ENCODE data around the gene NCOA7. TPM values are rescaled to one million over a fixed set of nuclear protein-coding genes. Genes with fewer than 3 reads are reported as not detected.

NCOA7 gene
- total and polyA plus RNA-seq, 9 of the 15 experiments (the other 6 are each of a cell fraction or from before 2014, with no cell fraction given), result 5.8 to 14.6 (median 9.3) TPM

- Histone ChIP-seq H3K79me2 (ENCODE audit: control insufficient read depth, insufficient read depth, low read length) (peaks cover 29% of the 10 kb centered on the region; the same call in 2 of the 3 replicates), H3K4me1 (replicated peaks in 1 of 2; ENCODE audit: control insufficient read depth in 2 of 2, insufficient read depth in 2 of 2, low read length in 2 of 2) (peaks cover 0 to 16% of the 10 kb centered on the region in 2 experiments; a peak in 3 of 5 replicates), H3K9me1 (ENCODE audit: control insufficient read depth, insufficient read depth, low read length) (no peaks in the 10 kb centered on the region), H3K27me3 (ENCODE audit: control insufficient read depth in 2 of 2, insufficient read depth in 2 of 2, low read length in 2 of 2) (no peaks in the 10 kb centered on the region), H3K9me3 (replicated peaks; ENCODE audit: control insufficient read depth, insufficient read depth, low read depth, low read length) (no peaks in the 10 kb centered on the region), H3K4me3 (no peak overlapping the region), H3K36me3 (ENCODE audit: control insufficient read depth, insufficient read depth, low read length) (peaks cover 31% of the 10 kb centered on the region), H4K20me1 (replicated peaks; ENCODE audit: control insufficient read depth, insufficient read depth, low read length) (no peaks in the 10 kb centered on the region), H3K27ac (ENCODE audit: extremely low read depth, low read depth, low read length) (no peak overlapping the region), H3K9ac (ENCODE audit: insufficient read depth in 1 of 2, low read depth in 2 of 2, low read length in 2 of 2) (no peak overlapping the region), H3K4me2 (ENCODE audit: insufficient read depth, low read length) (no peak overlapping the region), H2AFZ (ENCODE audit: low read depth, low read length) (no peak overlapping the region)
- ChIA-PET CTCF (ENCODE audit: low intra/inter-chr PET ratio) (no interaction called here), POLR2A (interaction anchor here (0.7 kb wide), 1 partner anchor 11 kb away, joined by 3 read pairs; no protein-coding TSS in a partner anchor)
- FAIRE-seq (no peak), ATAC-seq (no peak), DNase-seq (ENCODE audit: extremely low read depth in 1 of 4, low spot score in 3 of 4) (no peak)
- WGBS (ENCODE audit: insufficient coverage, low coverage, missing lambda C conversion rate), result 59% methylated on average over 2 of the region's 2 CpGs
- intact Hi-C loops (cut with micrococcal nuclease) (no loop called here), in situ Hi-C loops (cut with MboI) (no loop called here)
- no TSS peak for BruUV-seq (replicated peaks)
- no peak for TF ChIP-seq ZFP30 (CRISPR knock-in tag; IDR thresholded peaks at IDR 0.05; ENCODE audit: borderline replicate concordance)
- no peak for TF ChIP-seq ZNF174 (CRISPR knock-in tag; IDR thresholded peaks at IDR 0.05)
- no peak for TF ChIP-seq DACH1 (IDR thresholded peaks at IDR 0.05; ENCODE audit: partially characterized antibody)
- TF ChIP-seq E4F1 (CRISPR knock-in tag; IDR thresholded peaks at IDR 0.05; ENCODE audit: borderline replicate concordance), result no peak
- no peak for TF ChIP-seq TRIM28 (IDR thresholded peaks at IDR 0.05)
- no peak for TF ChIP-seq ZBTB11 (CRISPR knock-in tag; IDR thresholded peaks at IDR 0.05)
- no peak for TF ChIP-seq COPS2 (conservative IDR thresholded peaks at IDR 0.05)
- no peak for TF ChIP-seq ELF2 (CRISPR knock-in tag; IDR thresholded peaks at IDR 0.05)
- no peak for TF ChIP-seq HNRNPK (IDR thresholded peaks at IDR 0.05; ENCODE audit: low read depth, low read length, poor library complexity, severe bottlenecking)
- TF ChIP-seq VEZF1 (CRISPR knock-in tag; IDR thresholded peaks at IDR 0.05), result no peak
- TF ChIP-seq GTF2E2 (tag; IDR thresholded peaks at IDR 0.05), result no peak
- TF ChIP-seq HBP1 (CRISPR knock-in tag; IDR thresholded peaks at IDR 0.05), result no peak
- TF ChIP-seq RAD51 (IDR thresholded peaks at IDR 0.05; ENCODE audit: borderline replicate concordance, low read depth), result no peak
- TF ChIP-seq IFI16 (CRISPR knock-in tag; IDR thresholded peaks at IDR 0.05), result no peak
Observed at GRCh38 chr6:125968493-125968892, 177.7 kb downstream of the NCOA7 start.
